ENCODE results near the gene NFIA.

NFIA gene

GRCh38 chr1:61332196-61332753 lies 249.9 kb downstream of the NFIA start:
- no peak for DNase-seq (ENCODE audit: low read depth)
- H3K4me3 ChIP-seq (ENCODE audit: low read length) = no peak overlapping the region
- TF ChIP-seq CTCF (conservative IDR thresholded peaks at IDR 0.05; ENCODE audit: low read length) = no peak

- H3K4me3 ChIP-seq (ENCODE audit: low read length) = no peak overlapping the region
- TF ChIP-seq CTCF (conservative IDR thresholded peaks at IDR 0.05; ENCODE audit: low read length) = no peak
- no peak for DNase-seq (ENCODE audit: low read depth)
Observed at GRCh38 chr1:61332796-61333195, 250.4 kb downstream of the NFIA start.

- no peak overlapping the region for H3K4me3 ChIP-seq (ENCODE audit: low read length)
- DNase-seq (ENCODE audit: low read depth) = peak; percentile 3
- TF ChIP-seq CTCF (conservative IDR thresholded peaks at IDR 0.05; ENCODE audit: low read length) = no peak
Observed at GRCh38 chr1:61334718-61335589, 252.6 kb downstream of the NFIA start.

- no peak overlapping the region for H3K4me3 ChIP-seq (ENCODE audit: low read length)
- no peak for DNase-seq (ENCODE audit: low read depth)
- TF ChIP-seq CTCF (conservative IDR thresholded peaks at IDR 0.05; ENCODE audit: low read length) = peak; percentile 20; the same call in 1 of the 2 replicates
Observed at GRCh38 chr1:61337037-61337436, 254.7 kb downstream of the NFIA start.

GRCh38 chr1:61337441-61337951 lies 255.1 kb downstream of the NFIA start:
- DNase-seq (ENCODE audit: low read depth) = peak; percentile 11
- no peak for TF ChIP-seq CTCF (conservative IDR thresholded peaks at IDR 0.05; ENCODE audit: low read length)
- peak overlapping the region; percentile 39 for H3K4me3 ChIP-seq (ENCODE audit: low read length)

- H3K4me3 ChIP-seq (ENCODE audit: low read length) = peak overlapping the region; percentile 39
- DNase-seq (ENCODE audit: low read depth) = peak; percentile 85
- peak; percentile 77 for TF ChIP-seq CTCF (conservative IDR thresholded peaks at IDR 0.05; ENCODE audit: low read length)
Observed at GRCh38 chr1:61337981-61338848, 255.9 kb downstream of the NFIA start.

Data from AG10803 (cell line).